Osteoblast (primary cell): ENCODE measurements around the gene ARHGEF40. TPM values are rescaled to one million over a fixed set of nuclear protein-coding genes. Genes with fewer than 3 reads are reported as not detected.

Source experiments
- DNase-seq: peaks from one replicate; pipeline ENCODE4 v3.0.0; 2011; ENCODE audit warnings: low spot score, mixed read lengths; ENCODE audit not compliant: insufficient read length; ENCODE audit errors: missing footprints
- H2AFZ ChIP-seq: 2 replicates; pipeline ENCODE4 v1.6.0; 2011; ENCODE audit warnings: mild to moderate bottlenecking, low read length
- H3K27ac ChIP-seq: 2 replicates; pipeline ENCODE4 v1.5.1; 2011; ENCODE audit warnings: mild to moderate bottlenecking, low read depth, low read length, moderate library complexity
- H3K27me3 ChIP-seq: 2 replicates; pipeline ENCODE4 v1.6.0; 2012; ENCODE audit warnings: mild to moderate bottlenecking, control low read depth, inconsistent platforms, low read length, moderate library complexity; ENCODE audit not compliant: insufficient read depth
- H3K36me3 ChIP-seq: 2 replicates; pipeline ENCODE4 v1.5.1; 2011; ENCODE audit warnings: mild to moderate bottlenecking, low read length, control low read depth, moderate library complexity; ENCODE audit not compliant: insufficient read depth
- H3K4me1 ChIP-seq: 2 replicates; pipeline ENCODE4 v1.5.1; 2011; ENCODE audit warnings: mild to moderate bottlenecking, low read length, control low read depth, moderate library complexity; ENCODE audit not compliant: insufficient read depth
- H3K4me2 ChIP-seq: 2 replicates; pipeline ENCODE4 v1.6.0; 2011; ENCODE audit warnings: mild to moderate bottlenecking, low read length; ENCODE audit not compliant: insufficient read depth
- H3K4me3 ChIP-seq: fragments of 200-600 bp; sonication (generic); 3 replicates; pipeline ENCODE4 v1.5.1; 2012; ENCODE audit warnings: mild to moderate bottlenecking, low read length, inconsistent platforms; ENCODE audit not compliant: insufficient read depth
- H3K79me2 ChIP-seq: 2 replicates; pipeline ENCODE4 v1.6.0; 2012; ENCODE audit warnings: mild to moderate bottlenecking, low read length, control low read depth, inconsistent platforms; ENCODE audit not compliant: insufficient read depth
- H3K9me3 ChIP-seq: 2 replicates; pipeline ENCODE4 v1.5.1; 2011; ENCODE audit warnings: low read depth, low read length, control low read depth
- H4K20me1 ChIP-seq: 2 replicates; pipeline ENCODE4 v1.6.0; 2012; ENCODE audit warnings: mild to moderate bottlenecking, low read length, control low read depth; ENCODE audit not compliant: insufficient read depth
- CTCF ChIP-seq: IDR thresholded peaks from 2 replicates; pipeline ENCODE4 v1.5.1; 2011; ENCODE audit warnings: mild to moderate bottlenecking, low read depth, low read length, moderate library complexity; ENCODE audit errors: extremely low read depth
- total RNA-seq: library from RNA; depleted of rRNA; stranded (reverse); fragments of >200 nt; gene quantifications from 2 replicates; pipeline ENCODE4 v1.2.3, GENCODE V29; 2012

ARHGEF40 gene
- total RNA-seq, 1 donor: 33.3 TPM

- Histone ChIP-seq H3K27me3 (no peaks in the 10 kb centered on the region), H3K36me3 (peaks cover 45% of the 10 kb centered on the region), H3K4me2 (no peak overlapping the region), H3K27ac (no peak overlapping the region), H4K20me1 (peaks cover 15% of the 10 kb centered on the region), H2AFZ (no peak overlapping the region), H3K4me3 (no peak overlapping the region), H3K79me2 (no peaks in the 10 kb centered on the region), H3K4me1 (peaks cover 10% of the 10 kb centered on the region), H3K9me3 (no peaks in the 10 kb centered on the region)
- DNase-seq: peak; percentile 67
- no peak for TF ChIP-seq CTCF
These were observed 19.2 kb downstream of the ARHGEF40 start for GRCh38 chr14:21089271-21089670.

GRCh38 chr14:21089877-21090193 is 19.7 kb downstream of the ARHGEF40 start:
- Histone ChIP-seq H3K79me2 (no peaks in the 10 kb centered on the region), H3K27me3 (no peaks in the 10 kb centered on the region), H3K4me1 (peaks cover 6% of the 10 kb centered on the region), H3K4me3 (no peak overlapping the region), H4K20me1 (peaks cover 15% of the 10 kb centered on the region), H3K9me3 (no peaks in the 10 kb centered on the region), H3K36me3 (peaks cover 40% of the 10 kb centered on the region), H2AFZ (no peak overlapping the region), H3K27ac (no peak overlapping the region), H3K4me2 (no peak overlapping the region)
- no peak for TF ChIP-seq CTCF
- peak; percentile 71 for DNase-seq

GRCh38 chr14:21090194-21090939 is 20.3 kb downstream of the ARHGEF40 start:
- Histone ChIP-seq H3K79me2 (no peaks in the 10 kb centered on the region), H3K4me3 (no peak overlapping the region), H4K20me1 (peaks cover 15% of the 10 kb centered on the region), H3K4me2 (no peak overlapping the region), H3K9me3 (no peaks in the 10 kb centered on the region), H3K27ac (no peak overlapping the region), H3K4me1 (peaks cover 1% of the 10 kb centered on the region), H3K27me3 (no peaks in the 10 kb centered on the region), H3K36me3 (peaks cover 36% of the 10 kb centered on the region), H2AFZ (no peak overlapping the region)
- DNase-seq: peak; percentile 94
- TF ChIP-seq CTCF: peak; percentile 38

- H2AFZ ChIP-seq: no peak overlapping the region
- no peak overlapping the region for H3K4me3 ChIP-seq
- peaks cover 29% of the 10 kb centered on the region for H3K36me3 ChIP-seq
- H3K9me3 ChIP-seq: no peaks in the 10 kb centered on the region
- peak; percentile 37 for DNase-seq
- no peaks in the 10 kb centered on the region for H3K27me3 ChIP-seq
- TF ChIP-seq CTCF: no peak
- no peak overlapping the region for H3K4me2 ChIP-seq
- peaks cover 15% of the 10 kb centered on the region for H4K20me1 ChIP-seq
- H3K4me1 ChIP-seq: peaks cover 6% of the 10 kb centered on the region
- no peaks in the 10 kb centered on the region for H3K79me2 ChIP-seq
- H3K27ac ChIP-seq: no peak overlapping the region
These were observed 21.0 kb downstream of the ARHGEF40 start for GRCh38 chr14:21090940-21091663.
